Activated CD8-positive, alpha-beta T cell treated with anti-CD3 and anti-CD28 coated beads for 36 hours (primary cell): ENCODE data around the gene CARM1. TPM values are rescaled to one million over a fixed set of nuclear protein-coding genes. Genes with fewer than 3 reads are reported as not detected.
A peak's percentile ranks its signal among the peaks of the same experiment; 100 is the strongest.

Experiments
- ATAC-seq: fragments of 200-7000 bp; cut with Tn5 transposase; one replicate; pipeline ENCODE4 v1.10.0; 2021; ENCODE audit warnings: mild to moderate bottlenecking, moderate library complexity
- CTCF ChIA-PET: fragments of 350-600 bp; sonication (Branson Sonifier 250); formaldehyde crosslinking; loops from one replicate; lab custom pipeline; 2021; ENCODE audit warnings: antibody characterized with exemption; lab: Charles Lee
- POLR2A ChIA-PET: fragments of 350-600 bp; sonication (Branson Sonifier 250); formaldehyde crosslinking; loops from one replicate; lab custom pipeline; 2021; ENCODE audit warnings: antibody characterized with exemption; lab: Charles Lee
- DNase-seq: peaks from one replicate; pipeline ENCODE4 v3.0.0-alpha.2; 2020
- H3K27ac Mint-ChIP-seq: one replicate; pipeline ENCODE4 v1.8.0; 2021; ENCODE audit warnings: mild to moderate bottlenecking, mixed read lengths
- H3K27me3 Mint-ChIP-seq: one replicate; pipeline ENCODE4 v1.8.0; 2021; ENCODE audit warnings: mixed read lengths
- H3K36me3 Mint-ChIP-seq: one replicate; pipeline ENCODE4 v1.8.0; 2021; ENCODE audit warnings: low read depth, mixed read lengths
- H3K4me1 Mint-ChIP-seq: one replicate; pipeline ENCODE4 v1.8.0; 2021; ENCODE audit warnings: low read depth, mixed read lengths
- H3K4me3 Mint-ChIP-seq: one replicate; pipeline ENCODE4 v1.8.0; 2021; ENCODE audit warnings: mild to moderate bottlenecking, moderate library complexity, mixed read lengths
- H3K9me3 Mint-ChIP-seq: one replicate; pipeline ENCODE4 v1.8.0; 2021; ENCODE audit warnings: mixed read lengths
- intact Hi-C: fragments of 100-400 bp; cut with micrococcal nuclease; formaldehyde crosslinking; loops from one replicate; pipeline ENCODE4 v1.10.0; 2022
- total RNA-seq, 2 experiments: library from RNA; stranded (reverse); gene quantifications; one replicate each; pipeline ENCODE4 v1.2.3, GENCODE V29; 2021
- TF ChIP-seq, protein P1 (sequence below): fragments of 200-600 bp; IDR thresholded peaks from one replicate; pipeline ENCODE4 v1.8.0; 2022; ENCODE audit warnings: antibody characterized with exemption, mild to moderate bottlenecking

The CARM1 gene
- 10 to 100 TPM; 95.1 to 95.4 TPM for total RNA-seq

DNA sequence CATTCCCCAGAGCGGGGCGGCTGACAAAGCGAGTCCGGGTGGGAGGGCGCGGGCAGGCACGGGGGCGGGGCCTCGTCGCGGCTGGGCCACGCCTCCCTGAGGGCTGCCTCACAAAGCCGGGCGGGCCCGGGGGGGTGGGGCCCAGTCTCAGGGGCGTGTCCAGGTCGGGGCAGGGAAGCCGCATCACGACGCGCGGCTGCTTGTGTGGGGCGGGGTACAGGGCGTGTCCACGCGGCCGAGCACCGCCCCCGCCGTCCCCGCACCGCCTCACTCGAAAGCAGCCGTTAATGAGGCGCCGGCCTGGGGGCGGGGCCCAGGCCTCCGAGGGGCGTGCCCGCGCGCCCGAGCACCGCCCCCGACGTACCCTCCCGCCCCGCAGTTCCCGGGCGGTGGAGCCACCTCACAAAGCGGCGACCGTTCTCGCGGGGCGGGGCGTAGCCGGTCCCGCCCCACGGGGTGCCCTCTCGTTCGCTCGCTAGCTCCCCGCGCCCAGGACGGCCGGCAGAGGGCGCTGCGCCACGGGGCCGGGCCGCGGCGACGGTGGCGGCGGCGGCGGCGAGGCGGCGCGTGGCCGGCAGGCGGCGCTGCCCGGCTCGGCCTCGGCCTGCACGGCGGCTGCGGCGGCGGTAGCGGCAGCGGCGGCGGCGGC, at the start of gene CARM1:
TSS of gene CARM1 (plus strand) at position 599 of the 649 bp plus-strand sequence. CDS start 150 bp downstream, outside the sequence.
- intact Hi-C loops, result no loop called here

DNA sequence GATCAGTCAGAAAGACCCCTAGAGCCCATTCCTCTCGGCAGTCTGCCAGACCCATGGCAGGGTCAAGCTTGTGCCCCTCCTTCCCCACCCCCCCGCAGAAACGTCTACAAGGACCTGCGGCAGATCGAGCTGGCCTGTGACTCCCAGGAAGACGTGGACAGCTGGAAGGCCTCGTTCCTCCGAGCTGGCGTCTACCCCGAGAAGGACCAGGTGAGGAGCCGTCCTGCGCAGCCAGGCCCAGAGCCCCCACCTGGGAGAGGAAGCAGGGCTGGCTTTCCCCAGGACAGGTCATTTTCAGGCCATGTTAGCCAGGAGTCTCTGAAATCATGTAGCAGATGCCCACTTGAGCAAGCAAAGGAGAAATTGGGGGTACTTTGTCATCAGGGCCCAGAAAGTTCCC, 47.7 kb upstream of the CARM1 start:
- ChIA-PET POLR2A (no interaction called here), CTCF (no interaction called here)
- intact Hi-C loops, result no loop called here
- ATAC-seq (no peak), DNase-seq (no peak)
- Mint-ChIP-seq H3K36me3 (peaks cover 38% of the 10 kb centered on the region), H3K4me3 (no peak overlapping the region), H3K9me3 (no peaks in the 10 kb centered on the region), H3K4me1 (peaks cover 6% of the 10 kb centered on the region), H3K27me3 (no peaks in the 10 kb centered on the region), H3K27ac (no peak overlapping the region)
- TF ChIP-seq, protein P1, sequence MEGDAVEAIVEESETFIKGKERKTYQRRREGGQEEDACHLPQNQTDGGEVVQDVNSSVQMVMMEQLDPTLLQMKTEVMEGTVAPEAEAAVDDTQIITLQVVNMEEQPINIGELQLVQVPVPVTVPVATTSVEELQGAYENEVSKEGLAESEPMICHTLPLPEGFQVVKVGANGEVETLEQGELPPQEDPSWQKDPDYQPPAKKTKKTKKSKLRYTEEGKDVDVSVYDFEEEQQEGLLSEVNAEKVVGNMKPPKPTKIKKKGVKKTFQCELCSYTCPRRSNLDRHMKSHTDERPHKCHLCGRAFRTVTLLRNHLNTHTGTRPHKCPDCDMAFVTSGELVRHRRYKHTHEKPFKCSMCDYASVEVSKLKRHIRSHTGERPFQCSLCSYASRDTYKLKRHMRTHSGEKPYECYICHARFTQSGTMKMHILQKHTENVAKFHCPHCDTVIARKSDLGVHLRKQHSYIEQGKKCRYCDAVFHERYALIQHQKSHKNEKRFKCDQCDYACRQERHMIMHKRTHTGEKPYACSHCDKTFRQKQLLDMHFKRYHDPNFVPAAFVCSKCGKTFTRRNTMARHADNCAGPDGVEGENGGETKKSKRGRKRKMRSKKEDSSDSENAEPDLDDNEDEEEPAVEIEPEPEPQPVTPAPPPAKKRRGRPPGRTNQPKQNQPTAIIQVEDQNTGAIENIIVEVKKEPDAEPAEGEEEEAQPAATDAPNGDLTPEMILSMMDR, result no peak

More for the DNA sequence above, at the start of gene CARM1:
- Mint-ChIP-seq H3K4me3 (peak within 1 kb of the TSS; percentile 76), H3K27me3 (no peaks in the 10 kb centered on the region), H3K27ac (peak within 1 kb of the TSS; percentile 87), H3K9me3 (no peaks in the 10 kb centered on the region), H3K4me1 (peaks cover 28% of the 10 kb centered on the region), H3K36me3 (peaks cover 4% of the 10 kb centered on the region)
- TF ChIP-seq, protein P1, result no peak
- POLR2A ChIA-PET, result interaction anchor here (1.0 kb wide), 1 partner anchor 169 kb away, joined by 3 read pairs; no protein-coding TSS in a partner anchor
- ATAC-seq (peak; percentile 93), DNase-seq (peak; percentile 100)
- CTCF ChIA-PET, result interaction anchor here (0.6 to 9.9 kb wide), 11 partner anchors 9 to 153 kb away, joined by 3 to 137 read pairs (median 3); partner anchors contain the start of gene DNM2

DNA sequence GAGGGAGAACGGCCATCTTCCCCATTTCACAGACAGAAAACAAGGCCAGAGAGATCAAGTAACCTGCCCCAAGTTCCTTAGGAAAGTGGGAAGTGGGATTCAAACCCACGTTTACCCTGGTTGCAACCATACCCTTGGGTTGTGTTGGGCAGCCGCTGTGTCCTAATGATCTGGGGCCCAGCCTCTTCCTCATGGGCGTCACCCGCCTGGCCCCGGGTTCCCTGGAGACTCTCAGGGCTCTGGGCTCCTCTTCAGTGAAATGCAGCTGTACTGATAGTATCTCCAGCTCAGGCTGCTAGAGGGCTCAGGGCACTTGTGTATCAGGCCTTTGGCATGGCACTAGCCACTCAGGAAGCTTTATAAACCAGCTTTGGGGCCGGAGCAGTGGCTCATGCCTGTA, 45.1 kb upstream of the CARM1 start:
- ChIA-PET CTCF (interaction anchor here (1.7 kb wide), 1 partner anchor 38 kb away, joined by 3 read pairs; no protein-coding TSS in a partner anchor), POLR2A (no interaction called here)
- no peaks in the 10 kb centered on the region for H3K27me3 Mint-ChIP-seq
- H3K4me3 Mint-ChIP-seq, result no peak overlapping the region
- peaks cover 21% of the 10 kb centered on the region for H3K36me3 Mint-ChIP-seq
- DNase-seq, result no peak
- intact Hi-C loops, result no loop called here
- H3K27ac Mint-ChIP-seq, result no peak overlapping the region
- H3K4me1 Mint-ChIP-seq, result peaks cover 3% of the 10 kb centered on the region
- no peaks in the 10 kb centered on the region for H3K9me3 Mint-ChIP-seq
- ATAC-seq, result no peak
- TF ChIP-seq, protein P1, result no peak

DNA sequence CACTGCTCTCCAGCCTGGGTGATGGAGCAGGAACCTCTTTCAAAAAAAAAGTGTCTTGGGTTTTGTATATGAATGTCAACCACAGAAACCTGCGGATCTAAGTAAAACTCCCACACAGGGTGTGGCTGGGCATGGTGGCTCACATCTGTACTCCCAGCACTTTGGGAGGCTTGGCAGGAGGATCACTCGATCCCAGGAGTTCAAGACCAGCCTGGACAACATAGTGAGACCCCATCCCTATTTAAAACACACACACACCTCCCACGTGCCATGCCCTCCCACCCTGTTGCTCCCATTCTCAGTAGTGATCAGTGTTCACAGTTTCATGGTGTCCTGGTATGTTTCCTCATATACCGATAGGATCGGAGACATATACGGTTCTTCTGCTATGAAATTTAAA, 44.5 kb upstream of the CARM1 start:
- no peak overlapping the region for H3K4me3 Mint-ChIP-seq
- TF ChIP-seq, protein P1, result no peak
- H3K9me3 Mint-ChIP-seq, result no peaks in the 10 kb centered on the region
- peaks cover 15% of the 10 kb centered on the region for H3K36me3 Mint-ChIP-seq
- peaks cover under 1% of the 10 kb centered on the region for H3K4me1 Mint-ChIP-seq
- intact Hi-C loops, result no loop called here
- ATAC-seq (no peak), DNase-seq (no peak)
- H3K27ac Mint-ChIP-seq, result no peak overlapping the region
- ChIA-PET POLR2A (interaction anchor here (0.9 kb wide), 1 partner anchor 105 kb away, joined by 3 read pairs; no protein-coding TSS in a partner anchor), CTCF (interaction anchor here (1.1 to 1.9 kb wide), 3 partner anchors 32 to 109 kb away, joined by 3 to 4 read pairs (median 3); partner anchors contain the start of gene DNM2)
- no peaks in the 10 kb centered on the region for H3K27me3 Mint-ChIP-seq
